A673 (cell line): ENCODE measurements around the gene CD37. TPM values are rescaled to one million over a fixed set of nuclear protein-coding genes. Genes with fewer than 3 reads are reported as not detected.
"Not testable (repeated sequence)": the region's sequence is repeated elsewhere in the genome, so short reads cannot be mapped to it uniquely, and the experiment has no call there.

Source experiments
- BruUV-seq: library from RNA; stranded (reverse); fragments of 400-500 nt; replicated peaks from 2 replicates; lab custom pipeline; 2021; lab: Mats Ljungman, UMichigan
- CTCF ChIA-PET: fragments of 300-600 bp; sonication (Branson Sonifier 250); formaldehyde crosslinking; loops from one replicate; lab custom pipeline; 2022; ENCODE audit warnings: antibody characterized with exemption; lab: Charles Lee
- POLR2A ChIA-PET: fragments of 300-600 bp; sonication (Branson Sonifier 250); formaldehyde crosslinking; loops from one replicate; lab custom pipeline; 2022; ENCODE audit warnings: antibody characterized with exemption; ENCODE audit not compliant: low non-redundant PET; lab: Charles Lee
- DNase-seq: peaks from one replicate; pipeline ENCODE4 v3.0.0-alpha.2; 2015; ENCODE audit warnings: low spot score
- H3K27ac ChIP-seq: fragments of 200-600 bp; sonication (generic); 2 replicates; pipeline ENCODE4 v1.5.1; 2016; ENCODE audit warnings: mixed run types, low read depth, mild to moderate bottlenecking, mixed read lengths, antibody characterized with exemption, low read length; ENCODE audit not compliant: poor library complexity, severe bottlenecking
- H3K27me3 ChIP-seq: fragments of 200-600 bp; sonication (generic); replicated peaks from 2 replicates; pipeline ENCODE4 v1.6.1; 2017; ENCODE audit warnings: mixed run types, low read depth, mild to moderate bottlenecking, mixed read lengths, antibody characterized with exemption, low read length; ENCODE audit not compliant: insufficient read depth, poor library complexity
- H3K36me3 ChIP-seq: fragments of 200-600 bp; sonication (generic); 2 replicates; pipeline ENCODE4 v1.6.1; 2016; ENCODE audit warnings: mixed run types, mild to moderate bottlenecking, mixed read lengths, antibody characterized with exemption, low read length; ENCODE audit not compliant: insufficient read depth, poor library complexity, severe bottlenecking
- H3K4me1 ChIP-seq: fragments of 200-600 bp; sonication (generic); 2 replicates; pipeline ENCODE4 v1.6.1; 2017; ENCODE audit warnings: mixed run types, mild to moderate bottlenecking, mixed read lengths, antibody characterized with exemption, low read length; ENCODE audit not compliant: insufficient read depth, poor library complexity, severe bottlenecking
- H3K4me3 ChIP-seq: fragments of 200-600 bp; sonication (generic); 2 replicates; pipeline ENCODE4 v1.5.1; 2016; ENCODE audit warnings: low read depth, mixed run types, mild to moderate bottlenecking, mixed read lengths, low read length; ENCODE audit not compliant: poor library complexity, severe bottlenecking
- H3K9me3 ChIP-seq: fragments of 200-600 bp; sonication (generic); 2 replicates; pipeline ENCODE4 v1.6.1; 2016; ENCODE audit warnings: mixed run types, low read depth, mild to moderate bottlenecking, mixed read lengths, antibody characterized with exemption, low read length; ENCODE audit not compliant: poor library complexity, severe bottlenecking
- CTCF ChIP-seq: fragments of 300-800, 200-600 bp; sonication (generic); conservative IDR thresholded peaks from 2 replicates; pipeline ENCODE4 v1.5.1; 2017; ENCODE audit warnings: low read depth, mild to moderate bottlenecking, antibody characterized with exemption, low read length, moderate library complexity, mixed read lengths
- EZH2 ChIP-seq: fragments of 200-600 bp; sonication (generic); IDR thresholded peaks from 2 replicates; pipeline ENCODE4 v1.6.1; 2017; ENCODE audit warnings: borderline replicate concordance, low read depth, mild to moderate bottlenecking, mixed read lengths, antibody characterized with exemption, low read length; ENCODE audit not compliant: poor library complexity, severe bottlenecking
- intact Hi-C: fragments of 100-400 bp; cut with micrococcal nuclease; formaldehyde crosslinking; loops from one replicate; pipeline ENCODE4 v1.10.0; 2022; ENCODE audit not compliant: unreplicated experiment
- total RNA-seq: library from RNA; stranded (reverse); gene quantifications from 2 replicates; pipeline ENCODE4 v1.2.3, GENCODE V29; 2021

CD37 gene
- total RNA-seq, 1 experiment from 2014 or later, result not detected

GRCh38 chr19:49326165-49326704 is 9.0 kb upstream of the CD37 start:
- CTCF ChIA-PET, result interaction anchor here (0.7 kb wide), 1 partner anchor 101 kb away, joined by 6 read pairs; no protein-coding TSS in a partner anchor
- no peak overlapping the region for H3K27ac ChIP-seq

GRCh38 chr19:49327878-49328544 is 7.2 kb upstream of the CD37 start:
- Histone ChIP-seq H3K27me3 (no peaks in the 10 kb centered on the region), H3K4me1 (no peaks in the 10 kb centered on the region), H3K9me3 (peaks cover 6% of the 10 kb centered on the region), H3K27ac (no peak overlapping the region), H3K36me3 (no peaks in the 10 kb centered on the region), H3K4me3 (no peak overlapping the region)
- CTCF ChIA-PET, result interaction anchor here (0.6 to 1.0 kb wide), 2 partner anchors 10 to 11 kb away, joined by 3 to 4 read pairs; no protein-coding TSS in a partner anchor
- no TSS peak for BruUV-seq
- POLR2A ChIA-PET, result no interaction called here
- TF ChIP-seq CTCF, result peak; percentile 69
- TF ChIP-seq EZH2, result no peak
- intact Hi-C loops, result no loop called here
- peak; percentile 44 for DNase-seq

More at GRCh38 chr19:49326165-49326704, 9.0 kb upstream of the CD37 start:
- no peaks in the 10 kb centered on the region for H3K27me3 ChIP-seq
- peaks cover 11% of the 10 kb centered on the region for H3K9me3 ChIP-seq
- H3K4me3 ChIP-seq, result no peak overlapping the region
- POLR2A ChIA-PET, result interaction anchor here (0.9 kb wide), 1 partner anchor 17 kb away, joined by 4 read pairs; no protein-coding TSS in a partner anchor
- TF ChIP-seq CTCF, result no peak
- TF ChIP-seq EZH2, result no peak
- H3K36me3 ChIP-seq, result no peaks in the 10 kb centered on the region
- no peak for DNase-seq
- BruUV-seq, result no TSS peak
- H3K4me1 ChIP-seq, result no peaks in the 10 kb centered on the region
- intact Hi-C loops, result no loop called here

- ChIA-PET CTCF (no interaction called here), POLR2A (no interaction called here)
- no peak for DNase-seq
- no peak for TF ChIP-seq CTCF
- no peak for TF ChIP-seq EZH2
- intact Hi-C loops, result no loop called here
- Histone ChIP-seq H3K9me3 (no peaks in the 10 kb centered on the region), H3K36me3 (no peaks in the 10 kb centered on the region), H3K4me1 (no peaks in the 10 kb centered on the region), H3K27me3 (no peaks in the 10 kb centered on the region), H3K27ac (no peak overlapping the region), H3K4me3 (no peak overlapping the region)
- no TSS peak for BruUV-seq
Measured at GRCh38 chr19:49328741-49329140, 6.5 kb upstream of the CD37 start.

GRCh38 chr19:49331187-49331586 is 4.0 kb upstream of the CD37 start:
- H3K9me3 ChIP-seq, H3K27me3 ChIP-seq, CTCF ChIA-PET, BruUV-seq, intact Hi-C loops, DNase-seq, H3K4me3 ChIP-seq, H3K27ac ChIP-seq, H3K4me1 ChIP-seq, H3K36me3 ChIP-seq: not testable (repeated sequence)
- POLR2A ChIA-PET, result interaction anchor here (0.6 kb wide), 1 partner anchor 604 kb away, joined by 4 read pairs; no protein-coding TSS in a partner anchor
